Fibroblast of mammary gland (primary cell): ENCODE results near the gene MRPL4.

Experiments used
- DNase-seq: peaks from one replicate; pipeline ENCODE4 v3.0.0-alpha.2; 2010; ENCODE audit warnings: low read depth
- H3K4me3 ChIP-seq: 2 replicates; pipeline ENCODE4 v1.5.1; 2011; ENCODE audit warnings: low read depth, mild to moderate bottlenecking, low read length, moderate library complexity; ENCODE audit not compliant: control insufficient read depth
- TF ChIP-seq, protein P1 (sequence below): conservative IDR thresholded peaks from 2 replicates; pipeline ENCODE4 v1.5.1; 2011; ENCODE audit warnings: low read depth, low read length, inconsistent platforms; ENCODE audit not compliant: control insufficient read depth, insufficient read depth

Gene MRPL4

DNA sequence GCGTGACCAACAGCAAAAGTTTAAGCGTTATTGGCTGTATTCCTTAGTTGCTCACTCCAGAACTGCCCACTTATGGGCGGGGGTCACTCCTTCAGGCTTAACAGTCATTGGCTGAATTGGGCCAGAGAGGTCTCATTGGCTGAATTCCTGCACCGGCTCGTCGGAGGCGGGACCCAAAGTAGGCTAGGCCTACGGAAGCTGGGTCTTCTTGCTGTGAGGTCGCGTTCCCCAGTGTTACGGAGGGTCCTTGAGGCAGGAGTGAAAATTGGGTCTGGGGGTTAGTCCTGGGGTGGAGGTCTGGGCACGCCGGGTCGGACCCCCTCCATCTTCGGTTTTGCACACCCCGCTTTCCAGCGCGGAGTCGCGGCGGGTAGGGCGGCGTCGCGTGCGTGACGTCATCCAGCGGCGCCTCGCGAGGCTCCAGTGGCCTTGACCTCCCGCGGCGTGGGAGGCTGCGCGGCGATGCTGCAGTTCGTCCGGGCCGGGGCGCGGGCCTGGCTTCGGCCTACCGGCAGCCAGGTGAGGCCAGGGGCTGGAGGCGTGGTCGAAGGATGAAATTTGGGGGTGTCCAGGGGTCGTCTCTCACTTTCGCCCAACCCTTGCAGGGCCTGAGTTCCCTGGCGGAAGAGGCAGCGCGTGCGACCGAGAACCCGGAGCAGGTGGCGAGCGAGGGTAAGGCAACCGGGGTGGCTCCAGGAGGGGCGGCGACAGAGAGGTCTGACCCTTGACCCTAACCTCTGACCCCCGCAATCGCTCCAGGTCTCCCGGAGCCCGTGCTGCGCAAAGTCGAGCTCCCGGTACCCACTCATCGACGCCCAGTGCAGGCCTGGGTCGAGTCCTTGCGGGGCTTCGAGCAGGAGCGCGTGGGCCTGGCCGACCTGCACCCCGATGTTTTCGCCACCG is at the start of gene MRPL4:
TSS of gene MRPL4 (plus strand) at position 423 of the 903 bp plus-strand sequence. CDS start at position 463, 40 bp downstream.
- peak within 1 kb of the TSS; percentile 98 for H3K4me3 ChIP-seq
- TF ChIP-seq, protein P1, sequence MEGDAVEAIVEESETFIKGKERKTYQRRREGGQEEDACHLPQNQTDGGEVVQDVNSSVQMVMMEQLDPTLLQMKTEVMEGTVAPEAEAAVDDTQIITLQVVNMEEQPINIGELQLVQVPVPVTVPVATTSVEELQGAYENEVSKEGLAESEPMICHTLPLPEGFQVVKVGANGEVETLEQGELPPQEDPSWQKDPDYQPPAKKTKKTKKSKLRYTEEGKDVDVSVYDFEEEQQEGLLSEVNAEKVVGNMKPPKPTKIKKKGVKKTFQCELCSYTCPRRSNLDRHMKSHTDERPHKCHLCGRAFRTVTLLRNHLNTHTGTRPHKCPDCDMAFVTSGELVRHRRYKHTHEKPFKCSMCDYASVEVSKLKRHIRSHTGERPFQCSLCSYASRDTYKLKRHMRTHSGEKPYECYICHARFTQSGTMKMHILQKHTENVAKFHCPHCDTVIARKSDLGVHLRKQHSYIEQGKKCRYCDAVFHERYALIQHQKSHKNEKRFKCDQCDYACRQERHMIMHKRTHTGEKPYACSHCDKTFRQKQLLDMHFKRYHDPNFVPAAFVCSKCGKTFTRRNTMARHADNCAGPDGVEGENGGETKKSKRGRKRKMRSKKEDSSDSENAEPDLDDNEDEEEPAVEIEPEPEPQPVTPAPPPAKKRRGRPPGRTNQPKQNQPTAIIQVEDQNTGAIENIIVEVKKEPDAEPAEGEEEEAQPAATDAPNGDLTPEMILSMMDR: no peak
- peak; percentile 99 for DNase-seq

DNA sequence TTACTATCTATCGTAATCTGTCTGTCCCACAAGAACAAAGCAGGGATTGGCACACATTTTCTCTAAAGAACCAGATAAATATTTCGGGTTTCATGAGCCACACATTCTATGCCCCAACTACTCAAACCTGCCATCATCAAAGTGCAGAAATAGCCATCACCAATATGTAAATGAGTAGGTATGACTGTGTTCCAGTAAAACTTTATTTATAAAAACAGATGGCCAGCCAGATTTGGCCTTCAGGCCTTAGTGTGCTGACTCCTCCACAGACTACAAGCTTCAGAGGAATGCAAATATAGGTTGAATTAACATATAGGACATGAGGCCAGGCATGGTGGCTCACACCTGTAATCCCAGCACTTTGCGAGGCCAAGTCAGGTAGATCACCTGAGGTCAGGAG is 48.3 kb upstream of the MRPL4 start:
- no peak overlapping the region for H3K4me3 ChIP-seq
- DNase-seq: no peak
- TF ChIP-seq, protein P1: no peak

DNA sequence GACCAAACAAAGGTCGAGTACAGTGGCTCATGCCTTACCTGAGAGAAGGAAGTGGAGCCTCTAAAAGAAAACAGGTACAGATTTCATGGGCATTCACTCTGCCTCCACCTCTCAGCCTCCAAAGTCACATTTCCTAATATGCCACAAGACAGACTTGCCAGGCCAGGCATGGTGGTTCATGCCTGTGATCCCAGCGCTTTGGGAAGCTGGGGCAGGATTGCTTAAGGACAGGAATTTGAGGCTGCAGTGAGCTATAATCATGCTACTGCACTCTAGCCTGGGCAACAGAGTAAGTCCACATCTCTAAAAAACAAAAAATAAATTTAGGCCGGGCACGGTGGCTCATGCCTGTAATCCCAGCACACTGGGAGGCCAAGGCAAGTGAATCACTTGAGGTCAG is 46.4 kb upstream of the MRPL4 start:
- DNase-seq: no peak
- no peak overlapping the region for H3K4me3 ChIP-seq
- TF ChIP-seq, protein P1: no peak

DNA sequence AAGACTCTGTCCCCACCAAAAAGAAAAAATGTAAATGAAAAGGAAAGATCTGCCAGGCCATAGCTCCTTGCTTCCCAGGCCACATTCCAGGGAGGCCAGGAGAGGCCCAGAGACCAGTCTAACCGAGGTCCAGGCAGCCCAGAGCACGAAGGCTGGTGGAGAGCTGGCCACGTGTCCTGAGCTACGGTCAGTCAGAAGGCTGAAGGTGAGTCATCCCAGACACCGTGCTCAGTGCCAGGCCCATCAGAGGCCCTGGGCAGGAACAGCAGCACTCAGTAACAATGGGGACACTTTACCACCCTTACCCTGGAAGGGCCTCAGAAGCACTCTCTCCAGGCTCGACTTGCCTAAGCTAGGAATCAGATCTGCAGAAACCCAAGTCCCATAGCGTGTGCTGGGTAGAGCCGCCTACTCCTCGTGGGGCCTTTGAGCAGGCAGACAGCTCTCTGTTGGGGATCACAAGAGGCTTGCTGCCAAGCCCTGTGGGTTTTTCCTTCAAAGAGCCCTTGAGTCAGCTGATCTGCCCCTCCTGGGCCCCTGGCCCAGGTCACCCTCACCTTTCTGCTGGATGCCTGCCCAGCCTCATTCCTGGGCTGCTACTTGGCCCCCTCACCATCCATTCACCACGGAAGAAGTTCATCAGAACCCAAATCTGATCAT is 45.7 kb upstream of the MRPL4 start:
- peak; percentile 69 for DNase-seq
- TF ChIP-seq, protein P1: no peak
- no peak overlapping the region for H3K4me3 ChIP-seq

DNA sequence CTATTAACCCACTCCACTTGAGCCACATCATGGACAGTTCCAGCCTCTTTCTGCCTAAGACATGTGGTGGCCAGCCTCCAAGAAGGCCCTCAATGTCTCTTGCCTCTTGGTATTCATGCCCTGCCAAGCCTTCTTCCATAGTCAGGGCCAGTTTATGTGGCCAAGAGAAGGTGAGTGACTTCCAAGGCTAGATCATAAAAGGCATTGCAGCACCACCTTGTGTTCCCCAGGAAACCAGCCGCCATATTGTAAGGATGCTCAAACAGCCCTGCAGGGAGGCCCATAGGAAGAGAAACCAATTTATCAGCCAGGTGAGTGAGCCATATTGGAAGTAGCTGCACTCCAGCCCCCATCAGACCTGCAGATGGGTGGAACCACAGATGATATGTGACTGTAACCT is 45.0 kb upstream of the MRPL4 start:
- TF ChIP-seq, protein P1: no peak
- no peak overlapping the region for H3K4me3 ChIP-seq
- no peak for DNase-seq

DNA sequence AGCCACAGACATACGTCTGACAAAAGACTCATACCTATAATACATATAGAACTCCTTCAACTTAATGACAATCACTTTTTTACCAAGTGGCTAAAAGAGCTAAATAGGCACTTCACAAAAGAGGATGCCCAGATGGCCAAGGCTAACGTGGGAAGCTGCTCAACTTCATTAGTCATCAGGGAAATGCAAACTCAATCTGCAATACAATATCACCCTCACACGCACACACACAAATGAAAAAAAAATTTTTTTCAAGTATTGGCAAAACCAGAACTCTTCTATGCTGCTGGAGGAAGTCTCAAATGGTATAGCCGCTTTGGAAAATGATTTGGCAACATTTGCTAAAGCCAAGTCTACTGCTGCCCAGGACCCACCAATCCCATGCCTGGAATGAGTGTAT is 42.7 kb upstream of the MRPL4 start:
- TF ChIP-seq, protein P1: no peak
- no peak overlapping the region for H3K4me3 ChIP-seq
- DNase-seq: peak; percentile 65
